Nucleus accumbens (tissue), 56 donors: Measurements from ENCODE around the gene VPS37B.
"Not testable (repeated sequence)": the region's sequence is repeated elsewhere in the genome, so short reads cannot be mapped to it uniquely, and the experiment has no call there.

Experiments used
- DNase-seq, 56 donors: peaks; one replicate each; lab custom pipeline; 2025; lab: John Stamatoyannopoulos, UW

VPS37B gene, protein sequence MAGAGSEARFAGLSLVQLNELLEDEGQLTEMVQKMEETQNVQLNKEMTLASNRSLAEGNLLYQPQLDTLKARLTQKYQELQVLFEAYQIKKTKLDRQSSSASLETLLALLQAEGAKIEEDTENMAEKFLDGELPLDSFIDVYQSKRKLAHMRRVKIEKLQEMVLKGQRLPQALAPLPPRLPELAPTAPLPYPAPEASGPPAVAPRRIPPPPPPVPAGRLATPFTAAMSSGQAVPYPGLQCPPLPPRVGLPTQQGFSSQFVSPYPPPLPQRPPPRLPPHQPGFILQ

DNA sequence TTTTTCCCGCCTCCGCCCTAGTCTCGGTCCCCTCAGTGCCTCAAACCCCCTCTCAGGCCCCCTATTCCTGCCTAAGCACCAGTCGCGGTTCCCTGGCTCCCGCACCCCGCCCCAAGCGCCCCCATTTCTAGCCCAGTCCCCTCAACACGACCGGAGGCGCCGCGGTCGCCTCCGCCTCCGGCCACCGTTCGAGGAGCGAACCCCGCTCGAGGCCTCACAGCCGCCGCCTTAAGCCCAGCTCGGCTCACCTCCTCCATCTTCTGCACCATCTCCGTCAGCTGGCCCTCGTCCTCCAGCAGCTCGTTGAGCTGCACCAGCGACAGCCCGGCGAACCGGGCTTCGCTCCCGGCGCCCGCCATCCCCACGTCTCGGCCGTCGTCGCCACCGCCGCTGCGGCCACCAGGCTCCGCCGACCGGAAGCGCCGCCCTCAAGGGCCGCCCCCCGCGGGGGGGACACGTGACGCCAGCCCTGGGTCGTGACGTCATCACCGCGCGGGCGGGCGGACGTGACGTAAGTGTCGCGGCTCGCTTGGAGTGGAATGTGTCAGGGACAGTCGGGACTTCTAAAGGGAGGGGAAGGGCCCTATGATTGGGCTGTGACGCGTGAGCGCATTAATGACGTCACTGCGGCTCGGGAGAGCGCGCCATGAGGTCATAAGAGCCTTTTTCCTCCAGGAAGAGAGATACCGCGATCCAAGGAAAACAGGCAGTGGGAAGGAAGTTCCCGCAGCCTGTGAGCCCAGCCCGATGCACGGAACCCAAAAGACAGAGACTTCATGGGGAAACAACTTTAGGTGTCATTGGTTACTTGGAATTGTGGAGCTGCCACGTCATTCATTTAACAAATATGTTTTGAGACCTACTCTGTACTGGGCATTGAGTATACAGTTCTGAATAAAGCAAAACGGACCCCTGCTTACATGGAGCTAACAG is at the start of gene VPS37B:
VPS37B (minus strand) TSS at position 421 of the 933 bp plus-strand sequence; CDS start at position 359, 62 bp downstream.
- peak in 47 of 56 donors; percentile 29 to 87 (median 61) for DNase-seq

DNA sequence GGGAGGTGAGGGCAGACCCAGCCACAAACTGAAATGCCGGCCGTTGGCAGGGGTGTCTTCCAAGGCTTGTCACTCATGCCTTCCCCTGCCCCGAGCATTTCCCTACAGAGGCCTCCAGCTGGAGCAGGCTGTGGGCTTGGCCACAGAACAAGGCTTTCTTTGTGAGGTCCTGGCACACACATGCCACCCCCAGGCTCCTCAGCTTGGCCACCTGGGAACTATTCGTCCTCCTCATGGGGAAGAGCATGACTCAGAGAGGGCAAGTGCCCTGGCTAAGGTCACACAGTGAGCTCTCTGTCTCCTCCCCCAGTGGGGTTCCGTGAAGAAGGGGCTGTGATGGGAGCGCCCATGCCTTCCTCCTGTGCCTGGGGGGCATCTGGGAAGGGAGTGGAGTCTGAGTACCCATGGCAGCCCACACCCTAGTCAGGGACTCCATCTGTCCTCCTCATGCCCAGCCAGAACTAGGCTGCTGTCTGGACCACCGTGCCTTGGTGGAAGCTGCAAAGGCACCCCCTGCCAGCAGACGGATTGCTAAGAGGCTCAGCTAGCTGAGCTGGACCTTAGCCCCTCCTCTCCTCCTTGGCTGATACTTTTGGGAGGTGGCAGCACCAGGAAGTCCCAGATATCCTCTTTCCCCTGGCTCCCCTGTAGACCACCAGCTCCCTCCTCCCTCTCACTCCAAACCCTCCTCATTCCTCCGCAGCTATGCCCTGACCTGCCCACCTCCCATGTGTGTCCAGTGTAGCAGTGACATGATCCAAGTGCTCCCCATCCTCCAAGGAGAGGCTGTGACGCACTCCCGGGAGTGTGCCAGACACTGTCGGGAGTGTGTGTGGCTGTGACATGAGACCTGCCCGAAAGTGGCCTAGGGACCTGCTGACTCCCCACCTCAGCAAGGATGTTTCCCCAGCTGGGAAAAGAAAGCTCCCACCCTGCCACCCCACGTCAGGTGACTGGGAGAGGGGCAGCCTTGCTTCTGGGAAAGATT is 49.0 kb upstream of the VPS37B start:
- peak in 55 of 56 donors; percentile 11 to 91 (median 73) for DNase-seq

GRCh38 chr12:122943196-122943595 is 47.3 kb upstream of the VPS37B start:
- no peak for DNase-seq

DNA sequence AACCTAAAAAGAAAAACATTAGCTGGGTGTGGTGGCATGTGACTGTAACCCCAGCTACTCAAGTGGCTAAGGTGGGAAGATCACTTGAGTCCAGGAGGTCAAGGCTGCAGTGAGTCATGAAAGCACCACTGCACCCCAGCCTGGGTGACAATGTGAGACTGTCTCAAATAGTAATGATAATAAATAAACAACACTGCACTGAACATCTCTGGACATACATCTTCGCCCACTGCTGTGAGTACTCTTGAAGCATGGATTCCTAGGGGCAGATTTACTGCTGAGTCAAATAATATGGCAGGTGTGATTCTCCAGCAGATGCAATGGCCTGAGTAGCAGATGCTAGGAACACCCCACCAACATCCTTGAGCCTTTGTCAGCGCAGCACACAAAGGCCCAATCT is 46.7 kb upstream of the VPS37B start:
- no peak for DNase-seq

- not testable (repeated sequence) for DNase-seq
Measured at GRCh38 chr12:122941351-122941750, 45.4 kb upstream of the VPS37B start.

- DNase-seq, result peak in 7 of 56 donors; percentile 11 to 43 (median 26)
Measured at GRCh38 chr12:122939125-122939524, 43.2 kb upstream of the VPS37B start.

- DNase-seq, result no peak
Measured at GRCh38 chr12:122937622-122938091, 41.7 kb upstream of the VPS37B start.

GRCh38 chr12:122935318-122935717 is 39.4 kb upstream of the VPS37B start:
- DNase-seq, result no peak

- no peak for DNase-seq
Measured at GRCh38 chr12:122934722-122935121, 38.8 kb upstream of the VPS37B start.

GRCh38 chr12:122932207-122932606 is 36.3 kb upstream of the VPS37B start:
- no peak for DNase-seq

DNA sequence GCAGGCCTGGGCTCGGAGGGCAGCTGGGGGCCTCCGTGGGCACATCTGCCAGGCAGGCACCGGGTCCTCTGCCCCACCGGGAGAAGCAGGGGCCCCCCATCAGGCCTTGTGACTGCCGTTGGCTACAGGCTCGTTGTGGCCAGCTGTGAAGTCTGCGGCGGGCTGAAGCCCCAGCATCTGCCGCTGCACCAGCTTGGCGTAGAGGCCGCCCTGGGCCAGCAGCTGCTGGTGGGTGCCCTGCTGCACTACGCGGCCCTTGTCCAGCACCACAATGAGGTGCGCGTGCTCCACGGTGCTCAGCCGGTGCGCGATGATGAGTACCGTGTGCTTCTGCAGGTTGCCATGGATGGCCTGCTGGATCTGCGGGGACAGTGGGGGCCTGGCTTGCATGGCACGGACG is 33.9 kb upstream of the VPS37B start:
- no peak for DNase-seq

GRCh38 chr12:122929148-122929538 is 33.2 kb upstream of the VPS37B start:
- no peak for DNase-seq

- DNase-seq, result no peak
Measured at GRCh38 chr12:122928404-122929147, 32.7 kb upstream of the VPS37B start.

- no peak for DNase-seq
Measured at GRCh38 chr12:122927756-122928403, 32.0 kb upstream of the VPS37B start.

DNA sequence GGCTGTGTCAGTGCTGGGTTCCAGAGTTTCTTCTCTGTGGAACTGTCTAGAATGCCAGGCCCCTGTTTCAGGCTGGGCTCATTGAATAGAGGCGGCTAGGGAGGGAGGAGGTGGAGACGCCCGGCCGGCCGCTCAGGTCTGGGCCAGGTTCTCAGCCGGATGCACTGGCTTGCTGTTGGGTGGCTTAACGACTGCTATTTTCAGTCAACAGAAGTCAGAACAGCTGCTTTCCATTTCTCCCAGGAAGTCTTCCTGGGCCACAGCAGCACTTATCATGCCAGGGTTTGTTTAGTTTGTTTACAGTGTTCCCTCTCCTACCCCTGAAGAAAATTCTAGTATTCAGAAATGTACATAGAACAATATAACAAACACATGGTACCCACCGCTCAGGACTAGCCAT is 26.0 kb upstream of the VPS37B start:
- DNase-seq, result no peak

- DNase-seq, result no peak
Measured at GRCh38 chr12:122920687-122921086, 24.8 kb upstream of the VPS37B start.

- no peak for DNase-seq
Measured at GRCh38 chr12:122918827-122919226, 22.9 kb upstream of the VPS37B start.

- peak in 2 of 56 donors; percentile 13 to 17 for DNase-seq
Measured at GRCh38 chr12:122917507-122918121, 21.7 kb upstream of the VPS37B start.
